Urothelium cell line (cell line): ENCODE results near the gene HELZ.
"Not testable (repeated sequence)": the region's sequence is repeated elsewhere in the genome, so short reads cannot be mapped to it uniquely, and the experiment has no call there.

Experiments
- DNase-seq: peaks from one replicate; pipeline ENCODE4 v3.0.0; 2011; ENCODE audit warnings: low spot score, mixed read lengths
- FAIRE-seq: peaks from 2 replicates; lab custom pipeline; 2011; peaks lifted over from hg19 to GRCh38; lab: Jason Lieb, UNC

Gene HELZ

DNA sequence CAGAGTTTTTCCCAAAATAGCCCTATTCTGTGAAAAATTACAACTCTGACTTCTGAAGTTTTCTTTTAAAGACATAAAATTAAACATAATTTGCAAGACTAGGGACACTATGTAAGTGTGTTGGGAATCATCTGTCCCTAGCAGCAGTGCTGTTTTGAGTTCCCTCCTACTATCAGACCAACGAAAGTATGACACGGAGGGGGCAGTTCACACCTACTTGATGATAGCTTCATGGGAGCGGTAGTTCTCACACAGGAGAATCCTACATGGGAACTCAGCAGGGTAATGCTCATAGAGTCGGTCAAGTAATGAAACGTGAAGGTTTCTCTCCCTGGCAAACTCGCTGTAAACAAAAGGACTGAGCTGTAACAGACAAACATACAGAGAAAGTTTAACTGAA is 96.6 kb downstream of the HELZ start:
- DNase-seq (no peak), FAIRE-seq (no peak)

DNA sequence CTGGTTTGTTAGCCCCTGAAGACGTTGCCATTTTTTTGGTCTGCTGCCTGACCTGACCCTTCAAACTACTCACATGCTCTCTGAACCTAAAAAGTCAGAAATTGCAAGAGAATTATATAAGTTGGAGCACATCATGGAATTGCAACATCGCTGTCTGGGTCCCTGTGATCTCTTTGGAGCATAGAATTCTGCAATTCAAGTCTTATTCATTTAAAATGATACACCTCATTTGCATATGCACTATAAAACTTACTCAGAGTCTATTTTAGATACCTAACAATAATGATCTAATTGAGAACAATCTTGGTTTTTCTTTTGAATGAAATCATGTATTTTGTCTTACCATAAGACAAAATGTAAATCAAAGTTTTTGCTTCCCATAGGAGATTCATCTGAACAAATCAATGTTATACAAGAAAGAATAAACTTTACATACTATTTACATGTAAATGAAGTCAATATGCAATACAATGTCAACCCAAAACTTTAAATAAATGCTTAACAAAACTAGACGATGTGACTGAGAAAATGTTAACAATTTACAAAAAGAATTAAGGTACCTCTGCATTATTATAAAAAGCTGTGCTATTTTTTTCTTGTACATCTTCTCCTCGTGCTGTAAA is 99.7 kb downstream of the HELZ start:
- no peak for FAIRE-seq

DNA sequence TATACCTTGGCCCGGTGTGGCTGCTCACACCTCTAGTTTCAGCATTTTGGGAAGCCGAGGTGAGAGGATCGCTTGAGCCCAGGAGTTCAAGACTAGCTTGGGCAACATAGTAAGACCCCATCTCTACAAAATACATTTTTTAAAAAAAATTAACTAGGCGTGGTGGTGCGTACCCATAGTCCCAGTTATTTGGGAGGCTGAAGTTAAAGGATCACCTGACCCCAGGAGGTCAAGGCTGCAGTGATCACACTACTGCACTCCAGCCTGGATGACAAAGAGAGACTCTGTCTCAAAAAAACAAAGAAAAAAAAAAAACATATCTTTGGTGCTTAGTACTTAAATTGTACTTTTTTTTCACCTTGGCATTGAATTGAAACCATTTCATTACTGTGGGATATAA is 101.7 kb downstream of the HELZ start:
- DNase-seq (no peak), FAIRE-seq (no peak)

More for the DNA sequence above, 99.7 kb downstream of the HELZ start:
- DNase-seq = no peak

DNA sequence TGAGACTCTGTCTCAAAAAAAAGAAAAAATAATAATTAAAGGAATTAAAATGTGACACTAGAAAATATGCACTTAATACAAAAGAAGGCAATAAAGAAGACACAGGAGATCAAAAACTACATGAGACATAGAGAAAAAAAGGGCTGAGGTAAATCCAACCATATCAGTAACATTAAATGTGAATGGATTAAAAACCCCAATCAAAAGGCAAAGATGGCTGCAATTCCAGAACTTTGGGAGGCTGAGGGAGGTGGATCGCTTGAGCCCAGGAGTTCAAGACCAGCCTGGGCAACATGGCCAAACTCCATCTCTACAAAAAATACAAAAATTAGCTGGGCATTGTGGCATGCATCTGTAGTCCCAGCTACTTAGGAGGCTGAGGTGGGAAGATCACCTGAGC is 103.0 kb downstream of the HELZ start:
- not testable (repeated sequence) for FAIRE-seq, DNase-seq

DNA sequence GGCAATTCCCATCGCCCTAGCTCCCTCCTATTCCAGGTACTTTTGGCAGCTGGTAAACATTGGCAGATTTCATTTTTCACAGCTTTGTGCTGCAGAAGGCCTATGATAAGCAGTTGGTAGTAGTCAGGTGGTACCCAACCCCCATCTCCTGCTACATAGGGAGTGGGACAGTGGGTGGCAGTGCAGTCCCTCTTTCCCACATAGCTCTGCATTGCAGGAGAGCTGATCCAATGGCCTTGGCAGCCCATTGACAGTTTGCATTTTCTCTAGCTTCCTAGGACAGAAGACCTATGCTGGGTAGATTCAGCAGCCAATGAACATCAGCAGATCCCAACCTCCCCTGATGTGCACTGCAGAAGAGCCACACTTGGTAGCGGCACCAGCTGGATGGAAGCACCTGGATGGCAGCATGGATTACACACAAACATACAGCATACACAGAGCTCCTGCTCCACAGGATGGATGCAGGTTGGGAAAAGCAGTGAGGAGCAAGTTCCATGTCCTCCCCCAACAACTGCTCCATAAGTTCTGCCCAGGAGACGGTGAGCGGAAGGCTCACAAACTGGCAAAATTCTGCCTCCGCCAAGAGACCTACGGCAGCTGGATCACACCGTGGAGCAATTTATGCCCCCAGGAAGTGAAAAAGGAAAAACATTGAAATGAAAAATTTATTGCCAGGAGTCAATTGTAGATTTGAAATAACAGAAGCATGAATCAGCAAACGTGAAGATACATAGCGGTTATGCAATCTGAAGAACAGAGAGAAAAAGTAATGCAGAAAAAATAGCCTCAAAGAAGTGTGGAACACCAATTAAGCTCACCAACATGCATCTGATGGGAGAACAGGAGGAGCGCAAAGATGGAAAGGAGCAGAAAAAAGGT is 105.0 kb downstream of the HELZ start:
- peak; percentile 16 for DNase-seq
- no peak for FAIRE-seq

DNA sequence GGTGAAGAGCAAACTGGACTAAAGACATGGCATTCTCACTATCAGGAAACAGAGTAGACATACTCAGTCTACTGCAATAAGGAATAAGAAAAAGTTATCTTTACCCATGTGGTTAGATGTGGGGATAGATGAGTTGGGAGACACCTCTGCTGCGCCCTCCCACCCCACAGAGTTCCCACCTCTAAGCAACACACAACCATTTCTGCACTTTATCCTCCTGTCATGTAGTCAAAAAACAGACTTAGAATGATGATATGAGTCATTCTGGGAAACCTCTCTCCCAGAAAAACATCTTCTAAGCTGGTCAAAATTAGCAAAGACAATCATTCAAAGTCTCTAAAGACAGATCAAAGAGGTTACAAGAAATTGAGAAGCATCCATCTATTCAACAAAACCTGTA is 105.7 kb downstream of the HELZ start:
- no peak for FAIRE-seq
- no peak for DNase-seq

DNA sequence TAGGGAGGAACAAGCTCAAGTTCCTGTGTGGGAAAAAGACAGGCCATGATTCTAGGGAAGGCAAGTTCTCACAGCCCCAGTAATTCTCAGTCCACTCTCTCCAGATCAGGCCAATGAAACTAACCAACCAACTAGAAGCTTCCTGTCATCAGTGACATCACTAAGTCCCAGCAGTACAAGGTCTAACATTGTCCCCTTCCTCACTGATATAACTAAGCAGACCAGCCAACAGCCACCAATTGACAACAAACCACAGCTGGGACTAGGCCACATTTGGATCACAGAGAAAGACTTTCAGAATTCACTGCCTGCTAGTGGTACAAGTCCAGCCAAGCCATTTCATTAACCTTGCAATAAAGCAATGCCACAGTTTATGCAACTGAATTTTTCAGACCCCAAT is 106.6 kb downstream of the HELZ start:
- FAIRE-seq (no peak), DNase-seq (no peak)

DNA sequence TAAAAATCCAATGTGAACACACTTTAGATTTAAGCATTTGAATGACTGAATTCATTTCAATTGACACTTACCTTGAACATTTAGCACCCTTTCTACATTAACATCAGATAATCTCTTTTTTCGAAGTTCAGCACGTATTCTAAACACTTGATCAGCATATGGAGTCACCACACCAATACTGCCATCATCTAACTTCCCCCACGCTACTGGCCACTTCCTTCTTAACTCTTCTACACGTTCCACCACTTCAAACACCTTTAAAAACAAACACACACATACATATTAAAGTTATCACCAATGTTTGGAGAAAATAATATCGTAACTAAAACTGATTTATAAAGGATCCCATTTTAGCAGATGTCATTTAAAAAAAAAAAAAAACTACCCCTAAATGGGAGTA is 107.1 kb downstream of the HELZ start:
- FAIRE-seq = no peak
- DNase-seq = no peak

DNA sequence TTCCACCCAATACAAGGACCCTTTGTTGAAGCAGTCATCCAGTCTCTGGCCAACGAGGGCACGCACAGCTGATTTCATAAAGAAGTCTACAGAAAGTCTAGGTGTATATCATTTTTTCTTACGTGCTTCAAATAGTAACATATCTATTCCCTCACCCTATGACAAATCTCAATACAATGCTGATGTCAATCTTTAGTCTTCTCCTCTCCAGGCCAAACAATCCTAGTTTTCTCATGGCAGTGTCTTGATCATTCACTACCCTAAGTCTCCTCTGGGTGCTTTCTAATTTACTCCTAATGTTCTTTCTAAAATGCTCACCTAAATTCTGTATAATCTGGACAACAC is 108.0 kb downstream of the HELZ start:
- DNase-seq (no peak), FAIRE-seq (no peak)

DNA sequence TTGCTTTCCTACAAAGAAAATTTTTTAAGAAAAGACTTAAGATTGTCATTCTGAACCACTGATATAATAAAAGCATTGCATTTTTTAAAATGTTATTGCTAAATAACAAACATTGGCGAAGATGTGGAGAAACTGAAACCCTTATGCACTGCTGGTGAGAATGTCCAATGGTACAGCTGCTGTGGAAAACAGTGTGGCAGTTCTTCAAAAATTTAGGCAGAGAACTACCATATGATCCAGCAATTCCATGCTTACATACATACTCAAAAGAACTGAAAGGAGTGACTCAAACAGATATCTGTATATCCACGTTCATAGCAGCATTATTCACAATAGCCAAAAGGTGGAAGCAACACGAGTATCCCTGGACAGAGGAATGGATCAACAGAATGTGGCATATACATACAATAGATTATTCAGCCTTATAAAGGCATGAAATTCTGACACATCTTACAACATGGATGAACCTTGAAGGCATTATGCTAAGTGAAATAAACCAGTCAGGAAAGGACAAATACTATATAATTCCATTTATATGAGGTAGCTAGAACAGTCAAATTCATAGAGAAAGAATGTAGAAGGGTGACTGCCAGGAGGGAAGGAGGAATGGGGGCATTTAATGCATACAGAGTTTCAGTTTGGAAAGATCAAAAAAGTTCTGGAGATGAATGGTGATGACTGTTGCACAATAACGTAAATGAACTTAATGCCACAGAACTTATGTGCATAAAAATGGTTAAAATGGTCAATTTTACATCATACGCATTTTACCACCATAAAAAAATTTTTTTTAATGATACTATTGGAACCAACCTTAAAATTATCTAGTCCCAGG is 108.6 kb downstream of the HELZ start:
- no peak for DNase-seq
- no peak for FAIRE-seq

DNA sequence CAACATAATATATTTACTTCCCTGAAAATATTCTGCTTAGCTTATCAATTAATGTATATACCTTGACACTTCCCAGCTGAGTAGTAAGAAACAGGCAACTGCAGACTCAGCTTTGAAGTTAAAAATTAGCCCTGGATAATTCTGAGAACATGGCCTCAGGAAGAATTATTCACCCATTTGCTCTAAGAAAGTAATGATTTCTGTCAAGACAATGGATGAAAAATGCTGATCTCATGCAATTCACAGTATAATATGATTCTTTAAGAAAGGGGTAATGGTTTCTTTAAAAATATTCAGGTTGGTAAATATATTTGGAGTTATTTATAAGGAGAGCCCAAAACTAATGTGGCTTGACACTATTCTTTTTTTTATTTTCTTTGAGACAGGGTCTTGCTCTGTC is 111.8 kb downstream of the HELZ start:
- FAIRE-seq (no peak), DNase-seq (no peak)

DNA sequence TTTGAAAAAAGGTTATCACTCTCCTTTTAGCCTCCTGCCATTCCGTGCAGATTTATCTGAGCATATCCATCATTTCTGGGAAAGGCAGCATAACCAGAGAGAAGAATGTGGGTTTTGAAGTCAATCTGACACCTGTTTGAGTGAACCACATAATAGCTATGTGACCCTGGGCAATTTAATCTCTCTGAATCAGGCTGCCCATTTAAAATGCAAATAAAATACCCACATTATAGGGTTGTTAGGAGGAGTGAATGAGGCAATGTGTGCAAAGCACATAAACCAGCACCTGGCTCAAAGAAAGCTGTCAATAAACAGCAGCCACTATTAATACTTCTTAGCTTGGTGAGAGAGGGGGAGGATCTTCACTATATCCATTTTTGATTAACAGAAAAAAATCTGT is 112.6 kb downstream of the HELZ start:
- FAIRE-seq (no peak), DNase-seq (no peak)

DNA sequence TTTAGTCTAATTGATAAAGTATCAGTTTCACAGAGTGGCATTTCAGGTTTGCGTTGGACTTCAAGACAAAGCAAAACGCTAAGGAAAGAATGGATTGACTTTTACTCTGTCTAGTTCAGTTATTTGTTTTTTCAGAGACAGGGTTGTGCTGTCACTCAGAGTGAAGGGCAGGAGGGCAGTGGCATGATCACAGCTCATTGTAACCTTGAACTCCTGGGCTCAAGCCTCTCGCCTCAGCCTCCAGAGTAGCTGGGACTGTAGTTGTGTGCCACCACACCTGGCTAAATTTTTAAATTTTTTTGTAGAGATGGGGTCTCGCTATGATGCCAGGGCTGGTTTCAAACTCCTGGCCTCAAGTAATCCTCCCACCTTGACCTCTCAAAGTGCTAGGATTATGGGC is 114.2 kb downstream of the HELZ start:
- no peak for DNase-seq
- no peak for FAIRE-seq

DNA sequence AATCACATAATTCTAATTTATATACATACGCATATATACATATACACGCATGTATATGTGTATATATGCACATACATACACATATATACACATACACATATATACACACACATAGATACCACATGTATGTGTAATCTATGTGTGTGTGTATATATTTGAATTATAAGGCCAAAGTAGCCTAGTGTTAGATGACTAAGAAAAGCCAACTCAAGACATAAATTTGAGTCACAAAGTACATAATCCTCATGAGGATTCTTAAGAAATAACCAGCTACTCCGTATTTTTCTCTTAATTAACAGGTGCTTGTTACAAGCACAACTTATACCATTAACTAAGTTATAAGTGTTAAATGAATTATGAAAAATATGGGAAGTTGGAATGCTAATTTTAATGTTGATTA is 115.7 kb downstream of the HELZ start:
- DNase-seq (no peak), FAIRE-seq (no peak)

DNA sequence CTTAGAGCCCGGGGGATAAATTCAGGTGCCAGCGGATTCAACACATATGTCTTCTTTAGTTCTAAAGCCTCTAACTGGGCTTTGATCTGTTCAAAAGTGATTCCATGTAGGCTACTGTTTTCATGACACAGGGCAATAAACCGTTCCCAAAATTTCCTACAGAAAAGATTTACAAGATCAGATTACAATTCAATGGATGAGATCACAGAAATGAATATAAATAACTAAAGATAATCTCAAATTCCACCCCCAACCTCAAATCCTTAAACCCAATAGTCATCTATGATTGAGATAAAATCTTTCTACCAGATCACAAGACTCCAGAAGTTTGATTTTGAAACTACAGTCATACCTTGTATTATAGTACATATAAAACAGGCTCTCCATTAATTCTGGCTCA is 116.3 kb downstream of the HELZ start:
- DNase-seq = no peak
- no peak for FAIRE-seq

DNA sequence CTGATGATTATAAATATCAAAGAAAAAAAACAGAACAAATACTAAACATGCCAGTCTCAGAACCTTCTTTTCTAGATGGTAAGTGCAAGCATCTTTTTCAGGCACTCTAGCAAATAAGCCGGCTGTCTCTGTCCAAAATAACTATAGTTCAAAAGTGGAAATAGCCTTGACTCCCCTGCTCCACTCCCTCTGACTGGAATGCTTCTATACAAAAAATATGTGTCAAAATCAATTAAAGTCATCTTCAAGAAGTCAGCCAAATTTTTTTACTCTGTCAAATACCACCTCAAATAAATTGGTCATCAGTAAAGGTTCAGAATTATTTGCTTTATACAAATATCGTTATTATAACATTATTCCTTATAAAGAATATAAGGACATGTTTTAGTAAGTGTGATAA is 117.1 kb downstream of the HELZ start:
- no peak for DNase-seq
- no peak for FAIRE-seq

DNA sequence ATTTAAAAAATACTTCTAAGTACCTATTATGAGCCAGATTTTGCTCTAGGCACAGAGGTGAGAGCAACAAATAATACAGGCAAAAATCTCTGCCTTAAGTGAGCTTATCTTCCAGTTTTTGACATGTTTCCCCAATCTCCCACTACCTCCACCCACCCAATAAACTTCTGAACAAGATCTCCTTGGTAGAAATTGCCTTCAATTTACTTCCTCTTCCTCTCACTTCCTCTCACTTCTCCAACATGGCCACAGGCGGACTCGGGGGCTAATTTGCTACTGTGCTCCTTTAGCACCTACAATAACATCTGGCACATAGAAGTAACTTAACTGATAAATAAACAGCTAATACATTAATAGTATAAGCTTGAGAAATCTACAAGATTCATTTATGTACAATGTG is 118.0 kb downstream of the HELZ start:
- FAIRE-seq = no peak
- DNase-seq = no peak

DNA sequence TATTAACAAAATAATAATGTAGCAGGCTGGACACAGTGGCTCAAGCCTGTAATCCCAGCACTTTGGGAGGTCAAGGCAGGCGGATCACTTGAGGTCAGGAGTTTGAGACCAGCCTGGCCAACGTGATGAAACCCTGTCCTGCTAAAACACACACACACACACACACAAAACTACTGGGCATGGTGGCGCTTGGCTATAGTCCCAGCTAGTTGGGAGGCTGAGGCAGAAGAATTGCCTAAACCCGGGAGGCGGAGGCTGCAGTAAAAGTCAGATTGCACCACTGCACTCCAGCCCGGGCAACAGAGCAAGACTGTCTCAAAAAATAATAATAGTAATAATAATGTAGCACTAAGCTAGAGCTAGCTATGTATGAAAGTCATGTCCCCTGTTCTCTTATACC is 118.5 kb downstream of the HELZ start:
- FAIRE-seq, DNase-seq: not testable (repeated sequence)

DNA sequence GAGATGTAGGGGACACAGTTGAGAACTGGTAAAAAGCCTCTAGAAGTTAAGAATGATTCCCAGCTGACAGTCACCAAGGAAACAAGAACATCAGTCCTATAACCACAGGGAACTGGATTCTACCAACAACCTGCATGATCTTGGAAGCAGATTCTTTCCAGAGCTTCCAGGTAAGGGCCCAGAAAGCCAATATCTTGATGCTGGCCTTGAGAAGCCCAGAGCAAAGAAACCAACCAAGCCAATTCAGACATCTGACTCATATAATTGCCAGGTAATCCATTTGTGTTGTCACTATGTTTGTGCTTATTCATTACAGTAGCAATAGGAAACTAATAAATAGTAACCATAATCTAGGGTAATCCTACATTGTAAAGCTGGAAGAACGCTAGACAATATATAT is 119.1 kb downstream of the HELZ start:
- DNase-seq = no peak
- no peak for FAIRE-seq

DNA sequence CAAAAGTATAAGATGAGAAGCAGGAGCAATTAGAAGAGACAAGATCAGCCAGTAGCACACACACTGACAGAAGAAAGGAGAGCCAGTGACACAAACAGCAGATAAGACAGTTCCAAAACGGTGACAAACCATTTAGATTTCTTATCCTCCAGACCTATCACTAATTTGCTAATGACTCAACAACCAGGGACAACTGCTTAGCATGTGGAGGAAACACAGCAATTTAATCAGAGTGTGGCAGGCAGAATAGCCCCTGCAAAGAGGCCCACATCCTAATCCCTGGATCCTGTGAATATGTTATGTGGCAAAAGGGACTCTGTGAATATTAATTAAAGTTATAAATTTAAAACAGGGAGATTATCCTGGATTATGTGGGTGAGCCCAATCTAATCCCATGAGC is 119.6 kb downstream of the HELZ start:
- DNase-seq = no peak
- no peak for FAIRE-seq

DNA sequence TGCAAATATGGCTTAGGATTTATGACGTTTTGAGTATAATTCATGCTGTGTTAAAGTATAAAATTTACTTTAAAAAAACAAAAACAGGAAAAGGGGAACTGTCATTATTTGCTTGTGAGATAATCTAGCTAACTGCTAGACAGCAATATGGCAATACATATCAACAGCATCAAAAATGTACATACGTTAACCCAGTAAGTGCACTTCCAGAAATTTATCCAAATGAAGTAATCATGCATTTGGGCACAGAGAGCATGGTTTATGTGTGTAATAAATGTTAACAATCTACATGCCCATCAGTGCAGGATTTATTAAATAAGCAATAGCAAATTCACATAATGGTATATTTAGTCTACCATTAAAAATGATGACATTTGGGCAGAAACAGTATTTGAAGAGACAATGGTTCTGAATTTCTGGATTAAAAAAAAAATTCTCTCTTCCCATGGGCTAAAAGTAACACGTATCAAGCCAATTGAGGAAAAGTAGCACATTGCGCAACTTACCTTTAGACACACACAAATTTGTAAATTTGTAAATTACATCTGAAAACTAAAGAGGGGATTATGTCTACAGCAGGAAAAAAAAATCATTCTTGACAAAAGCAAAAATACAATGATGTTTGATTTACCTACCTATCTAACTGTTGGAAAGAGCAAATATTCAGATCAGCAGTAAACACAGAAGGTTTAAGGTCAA is 120.4 kb downstream of the HELZ start:
- no peak for FAIRE-seq

More for the DNA sequence above, 120.4 kb downstream of the HELZ start:
- no peak for DNase-seq
